MCF 10A (cell line): Measurements from ENCODE around the gene HIGD2B. TPM values are rescaled to one million over a fixed set of nuclear protein-coding genes. Genes with fewer than 3 reads are reported as not detected.
"Not testable (repeated sequence)": the region's sequence is repeated elsewhere in the genome, so short reads cannot be mapped to it uniquely, and the experiment has no call there.

Experiments used
- BruUV-seq: library from RNA; stranded (reverse); fragments of 400-500 nt; replicated peaks from 2 replicates; lab custom pipeline; 2021; lab: Mats Ljungman, UMichigan
- CTCF ChIA-PET: fragments of 300-600 bp; sonication (Branson Sonifier 250); formaldehyde crosslinking; extraction: SDS; loops from one replicate; lab custom pipeline; 2021; ENCODE audit warnings: antibody characterized with exemption, inconsistent platforms; lab: Yijun Ruan, JAX
- POLR2A ChIA-PET: fragments of 300-600, 350-650 bp; sonication (Branson Sonifier 250); formaldehyde crosslinking; extraction: SDS; loops from one replicate; lab custom pipeline; 2020; ENCODE audit warnings: antibody characterized with exemption, inconsistent platforms; lab: Yijun Ruan, JAX
- DNase-seq: peaks from one replicate; pipeline ENCODE4 v3.0.0-alpha.2; 2018; ENCODE audit not compliant: unreplicated experiment
- H3K27ac Mint-ChIP-seq: one replicate; pipeline ENCODE4 v1.8.0; 2022; ENCODE audit warnings: mild to moderate bottlenecking, low read depth, mixed read lengths; ENCODE audit not compliant: unreplicated experiment
- H3K27me3 Mint-ChIP-seq: one replicate; pipeline ENCODE4 v1.8.0; 2022; ENCODE audit warnings: mixed read lengths; ENCODE audit not compliant: insufficient read depth, unreplicated experiment
- H3K36me3 Mint-ChIP-seq: one replicate; pipeline ENCODE4 v1.8.0; 2022; ENCODE audit warnings: mild to moderate bottlenecking, moderate library complexity, mixed read lengths; ENCODE audit not compliant: insufficient read depth, unreplicated experiment
- H3K4me1 Mint-ChIP-seq: one replicate; pipeline ENCODE4 v1.8.0; 2022; ENCODE audit warnings: mixed read lengths; ENCODE audit not compliant: insufficient read depth, unreplicated experiment
- H3K4me3 Mint-ChIP-seq: one replicate; pipeline ENCODE4 v1.8.0; 2022; ENCODE audit warnings: mild to moderate bottlenecking, moderate library complexity, mixed read lengths; ENCODE audit not compliant: unreplicated experiment
- H3K9me3 Mint-ChIP-seq: one replicate; pipeline ENCODE4 v1.8.0; 2022; ENCODE audit warnings: mixed read lengths; ENCODE audit not compliant: unreplicated experiment
- CTCF ChIP-seq: fragments of 200-600 bp; IDR thresholded peaks from one replicate; pipeline ENCODE4 v1.8.0; 2022; ENCODE audit warnings: antibody characterized with exemption, mild to moderate bottlenecking; ENCODE audit not compliant: unreplicated experiment
- intact Hi-C: fragments of 100-400 bp; cut with micrococcal nuclease; formaldehyde crosslinking; loops from 2 replicates; pipeline ENCODE4 v1.14.1; 2022
- total RNA-seq: library from RNA; stranded (reverse); gene quantifications from 2 replicates; pipeline ENCODE4 v1.2.3, GENCODE V29; 2022

The HIGD2B gene
- total RNA-seq, 1 experiment from 2014 or later = not detected

DNA sequence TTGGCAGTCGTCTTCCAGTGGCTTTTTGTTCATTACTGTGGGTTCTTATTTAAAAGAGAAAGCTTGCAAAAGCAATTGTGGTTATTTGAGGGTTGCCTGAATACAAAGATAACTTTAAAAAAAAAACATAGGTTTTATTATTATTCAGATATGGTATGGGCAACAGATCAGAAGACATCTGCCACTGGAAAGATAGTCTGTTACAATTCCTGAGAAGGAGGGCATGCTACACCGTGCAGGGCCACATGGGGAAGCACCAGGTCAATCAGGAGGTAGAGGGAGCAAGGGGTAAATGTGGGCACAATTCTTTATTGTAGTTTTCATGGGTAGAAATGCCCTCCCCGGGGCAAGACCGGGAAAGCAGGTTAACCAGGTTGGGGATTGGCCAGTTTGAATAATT lies 46.5 kb upstream of the HIGD2B start:
- Mint-ChIP-seq H3K4me3 (no peak overlapping the region), H3K27ac (no peak overlapping the region), H3K9me3 (no peaks in the 10 kb centered on the region), H3K36me3 (peaks cover 40% of the 10 kb centered on the region), H3K27me3 (no peaks in the 10 kb centered on the region), H3K4me1 (no peaks in the 10 kb centered on the region)
- DNase-seq = no peak
- intact Hi-C loops = no loop called here
- ChIA-PET CTCF (interaction anchor here (0.8 to 2.3 kb wide), 2 partner anchors 11 to 607 kb away, joined by 3 to 11 read pairs; no protein-coding TSS in a partner anchor), POLR2A (interaction anchor here (1.1 kb wide), 1 partner anchor 13 kb away, joined by 3 read pairs; no protein-coding TSS in a partner anchor)
- TF ChIP-seq CTCF = no peak
- BruUV-seq = no TSS peak

GRCh38 chr15:72732086-72732485 lies 46.1 kb upstream of the HIGD2B start:
- Mint-ChIP-seq H3K27me3 (no peaks in the 10 kb centered on the region), H3K27ac (no peak overlapping the region), H3K4me1 (no peaks in the 10 kb centered on the region), H3K4me3 (no peak overlapping the region), H3K9me3 (no peaks in the 10 kb centered on the region), H3K36me3 (peaks cover 36% of the 10 kb centered on the region)
- ChIA-PET CTCF (interaction anchor here (0.8 to 2.3 kb wide), 2 partner anchors 10 to 607 kb away, joined by 3 to 11 read pairs; no protein-coding TSS in a partner anchor), POLR2A (interaction anchor here (1.0 to 1.2 kb wide), 3 partner anchors 9 to 22 kb away, joined by 3 to 5 read pairs (median 3); no protein-coding TSS in a partner anchor)
- TF ChIP-seq CTCF = no peak
- BruUV-seq = no TSS peak
- no peak for DNase-seq
- intact Hi-C loops = no loop called here

DNA sequence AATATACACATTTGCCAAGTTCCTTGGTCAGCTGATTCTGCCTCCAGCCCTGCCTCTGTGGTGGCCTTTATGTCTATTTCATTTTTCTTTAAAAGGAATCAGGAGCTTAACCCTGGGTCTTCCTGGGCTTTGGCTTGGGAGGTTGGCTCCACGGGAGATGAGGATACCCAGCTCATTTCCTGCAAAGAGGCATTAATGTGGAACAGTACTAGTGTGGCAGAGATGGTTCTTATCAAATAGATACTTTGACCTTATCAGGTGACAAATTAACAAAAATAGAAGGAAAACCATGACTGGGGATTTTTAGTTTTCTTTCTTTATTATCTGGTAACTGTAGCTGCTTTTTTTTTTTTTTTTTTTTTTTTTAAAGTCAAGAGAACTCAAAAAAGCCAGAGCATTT lies 42.8 kb upstream of the HIGD2B start:
- TF ChIP-seq CTCF = no peak
- intact Hi-C loops = loop anchor here (10.0 kb wide), 1 partner anchor 516 kb away; no protein-coding TSS in a partner anchor
- no peaks in the 10 kb centered on the region for H3K27me3 Mint-ChIP-seq
- ChIA-PET POLR2A (no interaction called here), CTCF (interaction anchor here (0.8 to 1.0 kb wide), 2 partner anchors 98 to 544 kb away, joined by 3 to 4 read pairs; no protein-coding TSS in a partner anchor)
- no peak overlapping the region for H3K4me3 Mint-ChIP-seq
- no TSS peak for BruUV-seq
- no peaks in the 10 kb centered on the region for H3K4me1 Mint-ChIP-seq
- no peaks in the 10 kb centered on the region for H3K9me3 Mint-ChIP-seq
- peaks cover 27% of the 10 kb centered on the region for H3K36me3 Mint-ChIP-seq
- H3K27ac Mint-ChIP-seq = no peak overlapping the region
- DNase-seq = no peak

DNA sequence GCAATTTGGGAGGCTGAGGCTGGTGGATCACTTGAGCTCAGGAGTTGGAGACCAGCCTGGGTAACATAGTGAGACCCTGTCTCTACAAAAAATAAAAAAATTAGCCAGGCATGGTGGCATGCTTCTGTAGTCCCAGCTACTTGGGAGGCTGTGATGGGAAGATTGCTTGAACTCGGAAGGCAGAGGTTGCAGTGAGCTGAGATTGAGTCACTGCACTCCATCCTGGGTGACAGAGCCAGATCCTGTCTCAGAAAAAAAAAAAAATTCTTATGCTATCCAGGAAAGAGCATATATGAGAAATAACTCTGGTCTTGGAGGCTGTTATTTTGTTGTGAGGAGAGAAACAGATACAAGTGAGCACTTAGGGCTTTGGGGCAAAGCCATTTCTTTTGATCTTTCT lies 42.3 kb upstream of the HIGD2B start:
- intact Hi-C loops = loop anchor here (10.0 kb wide), 1 partner anchor 517 kb away; no protein-coding TSS in a partner anchor
- H3K4me1 Mint-ChIP-seq, H3K4me3 Mint-ChIP-seq, H3K9me3 Mint-ChIP-seq, BruUV-seq, H3K27me3 Mint-ChIP-seq, DNase-seq, POLR2A ChIA-PET, H3K27ac Mint-ChIP-seq: not testable (repeated sequence)
- CTCF ChIA-PET = interaction anchor here (0.8 to 1.0 kb wide), 2 partner anchors 98 to 545 kb away, joined by 3 to 4 read pairs; no protein-coding TSS in a partner anchor
- peaks cover 27% of the 10 kb centered on the region for H3K36me3 Mint-ChIP-seq
